SH-SY5Y (cell line): ENCODE results near the gene ARID3B.

Experiments used
- GATA2 ChIP-seq: IDR thresholded peaks from 2 replicates; pipeline ENCODE4 v1.6.1; 2011; ENCODE audit warnings: mild to moderate bottlenecking, low read depth, low read length
- GATA3 ChIP-seq: IDR thresholded peaks from 2 replicates; pipeline ENCODE4 v1.6.1; 2011; ENCODE audit warnings: low read depth, mild to moderate bottlenecking, low read length, moderate library complexity

DNA sequence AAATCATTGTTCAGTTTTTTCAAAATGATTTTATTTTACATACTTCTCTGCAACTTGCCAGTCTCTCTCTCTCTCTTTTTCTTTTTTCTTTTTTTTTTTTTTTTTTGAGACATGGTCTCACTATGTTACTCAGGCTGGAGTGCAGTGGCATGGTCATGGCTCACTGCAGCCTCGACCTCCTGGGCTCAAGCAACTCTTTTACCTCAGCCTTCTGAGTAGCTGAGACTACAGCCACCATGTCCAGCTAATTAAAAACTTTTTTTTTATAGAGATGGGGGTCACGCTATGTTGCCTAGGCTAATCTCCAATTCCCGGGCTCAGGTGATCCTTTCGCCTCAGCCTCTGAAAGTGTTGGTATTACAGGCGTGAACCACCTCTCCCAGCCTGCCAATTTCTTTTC lies 12.1 kb upstream of the ARID3B start:
- TF ChIP-seq GATA2: no peak
- TF ChIP-seq GATA3: no peak
